ENCODE results near the gene FSTL4. TPM values are rescaled to one million over a fixed set of nuclear protein-coding genes. Genes with fewer than 3 reads are reported as not detected.

The FSTL4 gene
- total RNA-seq, 1 donor = 0.52 TPM

GRCh38 chr5:133256276-133256675 is 356.1 kb downstream of the FSTL4 start:
- no peaks in the 10 kb centered on the region for H3K27me3 ChIP-seq (ENCODE audit: insufficient read depth, low read length)
- H3K4me3 ChIP-seq (ENCODE audit: low read length) = no peak overlapping the region
- H3K4me1 ChIP-seq (ENCODE audit: insufficient read depth, low read length) = no peaks in the 10 kb centered on the region
- no peaks in the 10 kb centered on the region for H3K9me3 ChIP-seq (ENCODE audit: low read depth, low read length)

GRCh38 chr5:133254803-133255202 is 357.5 kb downstream of the FSTL4 start:
- H3K9me3 ChIP-seq (ENCODE audit: low read depth, low read length) = no peaks in the 10 kb centered on the region
- H3K4me3 ChIP-seq (ENCODE audit: low read length) = no peak overlapping the region
- no peaks in the 10 kb centered on the region for H3K4me1 ChIP-seq (ENCODE audit: insufficient read depth, low read length)
- no peaks in the 10 kb centered on the region for H3K27me3 ChIP-seq (ENCODE audit: insufficient read depth, low read length)

GRCh38 chr5:133253671-133254070 is 358.7 kb downstream of the FSTL4 start:
- no peaks in the 10 kb centered on the region for H3K27me3 ChIP-seq (ENCODE audit: insufficient read depth, low read length)
- H3K4me1 ChIP-seq (ENCODE audit: insufficient read depth, low read length) = no peaks in the 10 kb centered on the region
- H3K4me3 ChIP-seq (ENCODE audit: low read length) = no peak overlapping the region
- H3K9me3 ChIP-seq (ENCODE audit: low read depth, low read length) = no peaks in the 10 kb centered on the region

- no peaks in the 10 kb centered on the region for H3K4me1 ChIP-seq (ENCODE audit: insufficient read depth, low read length)
- no peaks in the 10 kb centered on the region for H3K27me3 ChIP-seq (ENCODE audit: insufficient read depth, low read length)
- no peak overlapping the region for H3K4me3 ChIP-seq (ENCODE audit: low read length)
- no peaks in the 10 kb centered on the region for H3K9me3 ChIP-seq (ENCODE audit: low read depth, low read length)
These were observed 359.3 kb downstream of the FSTL4 start for GRCh38 chr5:133253070-133253469.

GRCh38 chr5:133252133-133252480 is 360.2 kb downstream of the FSTL4 start:
- Histone ChIP-seq H3K4me1 (ENCODE audit: insufficient read depth, low read length) (no peaks in the 10 kb centered on the region), H3K4me3 (ENCODE audit: low read length) (no peak overlapping the region), H3K9me3 (ENCODE audit: low read depth, low read length) (no peaks in the 10 kb centered on the region), H3K27me3 (ENCODE audit: insufficient read depth, low read length) (no peaks in the 10 kb centered on the region)

- no peak overlapping the region for H3K4me3 ChIP-seq (ENCODE audit: low read length)
- no peaks in the 10 kb centered on the region for H3K4me1 ChIP-seq (ENCODE audit: insufficient read depth, low read length)
- H3K27me3 ChIP-seq (ENCODE audit: insufficient read depth, low read length) = no peaks in the 10 kb centered on the region
- H3K9me3 ChIP-seq (ENCODE audit: low read depth, low read length) = no peaks in the 10 kb centered on the region
These were observed 360.8 kb downstream of the FSTL4 start for GRCh38 chr5:133251296-133252132.

- no peak overlapping the region for H3K4me3 ChIP-seq (ENCODE audit: low read length)
- H3K27me3 ChIP-seq (ENCODE audit: insufficient read depth, low read length) = no peaks in the 10 kb centered on the region
- H3K9me3 ChIP-seq (ENCODE audit: low read depth, low read length) = no peaks in the 10 kb centered on the region
- no peaks in the 10 kb centered on the region for H3K4me1 ChIP-seq (ENCODE audit: insufficient read depth, low read length)
These were observed 361.8 kb downstream of the FSTL4 start for GRCh38 chr5:133250527-133250926.

GRCh38 chr5:133249593-133249992 is 362.7 kb downstream of the FSTL4 start:
- H3K4me1 ChIP-seq (ENCODE audit: insufficient read depth, low read length) = no peaks in the 10 kb centered on the region

GRCh38 chr5:133247881-133248624 is 364.3 kb downstream of the FSTL4 start:
- no peaks in the 10 kb centered on the region for H3K27me3 ChIP-seq (ENCODE audit: insufficient read depth, low read length)
- no peaks in the 10 kb centered on the region for H3K4me1 ChIP-seq (ENCODE audit: insufficient read depth, low read length)
- no peaks in the 10 kb centered on the region for H3K9me3 ChIP-seq (ENCODE audit: low read depth, low read length)
- H3K4me3 ChIP-seq (ENCODE audit: low read length) = no peak overlapping the region

More at GRCh38 chr5:133249593-133249992, 362.7 kb downstream of the FSTL4 start:
- Histone ChIP-seq H3K27me3 (ENCODE audit: insufficient read depth, low read length) (no peaks in the 10 kb centered on the region), H3K4me3 (ENCODE audit: low read length) (no peak overlapping the region), H3K9me3 (ENCODE audit: low read depth, low read length) (no peaks in the 10 kb centered on the region)

GRCh38 chr5:133247151-133247709 is 365.1 kb downstream of the FSTL4 start:
- H3K4me1 ChIP-seq (ENCODE audit: insufficient read depth, low read length) = no peaks in the 10 kb centered on the region
- no peaks in the 10 kb centered on the region for H3K27me3 ChIP-seq (ENCODE audit: insufficient read depth, low read length)
- H3K4me3 ChIP-seq (ENCODE audit: low read length) = no peak overlapping the region
- H3K9me3 ChIP-seq (ENCODE audit: low read depth, low read length) = no peaks in the 10 kb centered on the region

GRCh38 chr5:133246376-133247150 is 365.8 kb downstream of the FSTL4 start:
- no peaks in the 10 kb centered on the region for H3K27me3 ChIP-seq (ENCODE audit: insufficient read depth, low read length)
- no peak overlapping the region for H3K4me3 ChIP-seq (ENCODE audit: low read length)
- no peaks in the 10 kb centered on the region for H3K9me3 ChIP-seq (ENCODE audit: low read depth, low read length)
- H3K4me1 ChIP-seq (ENCODE audit: insufficient read depth, low read length) = peaks cover 3% of the 10 kb centered on the region

GRCh38 chr5:133246053-133246370 is 366.3 kb downstream of the FSTL4 start:
- no peaks in the 10 kb centered on the region for H3K27me3 ChIP-seq (ENCODE audit: insufficient read depth, low read length)
- no peak overlapping the region for H3K4me3 ChIP-seq (ENCODE audit: low read length)
- H3K9me3 ChIP-seq (ENCODE audit: low read depth, low read length) = no peaks in the 10 kb centered on the region
- peaks cover 9% of the 10 kb centered on the region for H3K4me1 ChIP-seq (ENCODE audit: insufficient read depth, low read length)

GRCh38 chr5:133245191-133246052 is 366.9 kb downstream of the FSTL4 start:
- H3K4me3 ChIP-seq (ENCODE audit: low read length) = no peak overlapping the region
- H3K27me3 ChIP-seq (ENCODE audit: insufficient read depth, low read length) = no peaks in the 10 kb centered on the region
- peaks cover 12% of the 10 kb centered on the region for H3K4me1 ChIP-seq (ENCODE audit: insufficient read depth, low read length)
- no peaks in the 10 kb centered on the region for H3K9me3 ChIP-seq (ENCODE audit: low read depth, low read length)

- no peaks in the 10 kb centered on the region for H3K27me3 ChIP-seq (ENCODE audit: insufficient read depth, low read length)
- peaks cover 12% of the 10 kb centered on the region for H3K4me1 ChIP-seq (ENCODE audit: insufficient read depth, low read length)
- no peaks in the 10 kb centered on the region for H3K9me3 ChIP-seq (ENCODE audit: low read depth, low read length)
- H3K4me3 ChIP-seq (ENCODE audit: low read length) = no peak overlapping the region
These were observed 368.1 kb downstream of the FSTL4 start for GRCh38 chr5:133244242-133244641.
